Adipocyte (in vitro differentiated cells): ENCODE data around the gene TGM5.
"Not testable (repeated sequence)": the region's sequence is repeated elsewhere in the genome, so short reads cannot be mapped to it uniquely, and the experiment has no call there.

Source experiments
- DNase-seq: peaks from one replicate; pipeline ENCODE4 v3.0.0-alpha.2; 2015; ENCODE audit warnings: low read depth
- H3K27me3 ChIP-seq: replicated peaks from 2 replicates; pipeline ENCODE4 v1.7.0; 2013; ENCODE audit warnings: mild to moderate bottlenecking, low read length, moderate library complexity; ENCODE audit not compliant: control insufficient read depth, insufficient read depth
- H3K36me3 ChIP-seq: 2 replicates; pipeline ENCODE4 v1.7.0; 2013; ENCODE audit warnings: low read length, mild to moderate bottlenecking, moderate library complexity; ENCODE audit not compliant: control insufficient read depth, insufficient read depth, severe bottlenecking
- H3K4me1 ChIP-seq: 2 replicates; pipeline ENCODE4 v1.7.0; 2013; ENCODE audit warnings: mild to moderate bottlenecking, low read length, moderate library complexity; ENCODE audit not compliant: control insufficient read depth, insufficient read depth
- H3K4me3 ChIP-seq: 2 replicates; pipeline ENCODE4 v1.7.0; 2013; ENCODE audit warnings: mild to moderate bottlenecking, low read length, moderate library complexity
- H3K9ac ChIP-seq: 2 replicates; pipeline ENCODE4 v1.7.0; 2013; ENCODE audit warnings: mild to moderate bottlenecking, low read length, moderate library complexity
- H3K9me3 ChIP-seq: 2 replicates; pipeline ENCODE4 v1.7.0; 2013; ENCODE audit warnings: mild to moderate bottlenecking, low read length, moderate library complexity; ENCODE audit not compliant: control insufficient read depth

TGM5 gene

GRCh38 chr15:43204016-43204901 is 62.5 kb downstream of the TGM5 start:
- Histone ChIP-seq H3K4me3 (no peak overlapping the region), H3K9me3 (no peaks in the 10 kb centered on the region), H3K36me3 (no peaks in the 10 kb centered on the region), H3K4me1 (peaks cover 5% of the 10 kb centered on the region), H3K27me3 (peaks cover 28% of the 10 kb centered on the region), H3K9ac (no peak overlapping the region)
- peak; percentile 73 for DNase-seq

GRCh38 chr15:43199945-43200488 is 66.7 kb downstream of the TGM5 start:
- H3K9me3 ChIP-seq: no peaks in the 10 kb centered on the region
- H3K4me1 ChIP-seq: peaks cover 4% of the 10 kb centered on the region
- no peak overlapping the region for H3K4me3 ChIP-seq
- H3K36me3 ChIP-seq: peaks cover 23% of the 10 kb centered on the region
- H3K9ac ChIP-seq: no peak overlapping the region
- DNase-seq: no peak
- no peaks in the 10 kb centered on the region for H3K27me3 ChIP-seq

- no peaks in the 10 kb centered on the region for H3K9me3 ChIP-seq
- H3K4me3 ChIP-seq: no peak overlapping the region
- no peaks in the 10 kb centered on the region for H3K4me1 ChIP-seq
- H3K27me3 ChIP-seq: no peaks in the 10 kb centered on the region
- no peak for DNase-seq
- no peak overlapping the region for H3K9ac ChIP-seq
- H3K36me3 ChIP-seq: peaks cover 33% of the 10 kb centered on the region
These were observed 67.7 kb downstream of the TGM5 start for GRCh38 chr15:43198992-43199391.

- not testable (repeated sequence) for DNase-seq, H3K4me1 ChIP-seq, H3K9me3 ChIP-seq, H3K9ac ChIP-seq, H3K4me3 ChIP-seq, H3K27me3 ChIP-seq
- peaks cover 38% of the 10 kb centered on the region for H3K36me3 ChIP-seq
These were observed 68.2 kb downstream of the TGM5 start for GRCh38 chr15:43198556-43198955.

GRCh38 chr15:43197773-43198172 is 69.0 kb downstream of the TGM5 start:
- H3K9ac ChIP-seq, H3K4me1 ChIP-seq, H3K4me3 ChIP-seq, H3K9me3 ChIP-seq, H3K27me3 ChIP-seq, DNase-seq: not testable (repeated sequence)
- H3K36me3 ChIP-seq: peaks cover 46% of the 10 kb centered on the region

GRCh38 chr15:43196760-43197548 is 69.8 kb downstream of the TGM5 start:
- no peak for DNase-seq
- H3K36me3 ChIP-seq: peaks cover 54% of the 10 kb centered on the region
- H3K9ac ChIP-seq: no peak overlapping the region
- H3K4me1 ChIP-seq: no peaks in the 10 kb centered on the region
- no peak overlapping the region for H3K4me3 ChIP-seq
- no peaks in the 10 kb centered on the region for H3K9me3 ChIP-seq
- no peaks in the 10 kb centered on the region for H3K27me3 ChIP-seq

- Histone ChIP-seq H3K36me3 (peaks cover 75% of the 10 kb centered on the region), H3K9ac (no peak overlapping the region), H3K4me1 (no peaks in the 10 kb centered on the region), H3K9me3 (no peaks in the 10 kb centered on the region), H3K4me3 (no peak overlapping the region), H3K27me3 (no peaks in the 10 kb centered on the region)
- peak; percentile 31 for DNase-seq
These were observed 71.9 kb downstream of the TGM5 start for GRCh38 chr15:43194795-43195194.

- H3K4me3 ChIP-seq: no peak overlapping the region
- DNase-seq: no peak
- H3K27me3 ChIP-seq: no peaks in the 10 kb centered on the region
- no peaks in the 10 kb centered on the region for H3K9me3 ChIP-seq
- no peaks in the 10 kb centered on the region for H3K4me1 ChIP-seq
- H3K9ac ChIP-seq: no peak overlapping the region
- peaks cover 83% of the 10 kb centered on the region for H3K36me3 ChIP-seq
These were observed 73.0 kb downstream of the TGM5 start for GRCh38 chr15:43193710-43194109.

- peaks cover 62% of the 10 kb centered on the region for H3K36me3 ChIP-seq
- H3K9ac ChIP-seq: no peak overlapping the region
- peaks cover 10% of the 10 kb centered on the region for H3K4me1 ChIP-seq
- H3K9me3 ChIP-seq: no peaks in the 10 kb centered on the region
- no peaks in the 10 kb centered on the region for H3K27me3 ChIP-seq
- no peak for DNase-seq
- no peak overlapping the region for H3K4me3 ChIP-seq
These were observed 76.5 kb downstream of the TGM5 start for GRCh38 chr15:43190178-43190577.

GRCh38 chr15:43189296-43189695 is 77.4 kb downstream of the TGM5 start:
- Histone ChIP-seq H3K27me3 (no peaks in the 10 kb centered on the region), H3K9ac (no peak overlapping the region), H3K4me1 (peaks cover 10% of the 10 kb centered on the region), H3K4me3 (no peak overlapping the region), H3K9me3 (no peaks in the 10 kb centered on the region), H3K36me3 (peaks cover 53% of the 10 kb centered on the region)
- DNase-seq: no peak

- peaks cover 37% of the 10 kb centered on the region for H3K36me3 ChIP-seq
- peaks cover 10% of the 10 kb centered on the region for H3K4me1 ChIP-seq
- H3K27me3 ChIP-seq: no peaks in the 10 kb centered on the region
- no peak overlapping the region for H3K4me3 ChIP-seq
- DNase-seq: peak; percentile 81
- no peak overlapping the region for H3K9ac ChIP-seq
- no peaks in the 10 kb centered on the region for H3K9me3 ChIP-seq
These were observed 79.1 kb downstream of the TGM5 start for GRCh38 chr15:43187544-43188155.
